ENCODE results near the gene RNFT2. TPM values are rescaled to one million over a fixed set of nuclear protein-coding genes. Genes with fewer than 3 reads are reported as not detected.
A peak's percentile ranks its signal among the peaks of the same experiment; 100 is the strongest.

Gene RNFT2
- total RNA-seq, 1 donor from 2014 or later, result 8.7 TPM

DNA sequence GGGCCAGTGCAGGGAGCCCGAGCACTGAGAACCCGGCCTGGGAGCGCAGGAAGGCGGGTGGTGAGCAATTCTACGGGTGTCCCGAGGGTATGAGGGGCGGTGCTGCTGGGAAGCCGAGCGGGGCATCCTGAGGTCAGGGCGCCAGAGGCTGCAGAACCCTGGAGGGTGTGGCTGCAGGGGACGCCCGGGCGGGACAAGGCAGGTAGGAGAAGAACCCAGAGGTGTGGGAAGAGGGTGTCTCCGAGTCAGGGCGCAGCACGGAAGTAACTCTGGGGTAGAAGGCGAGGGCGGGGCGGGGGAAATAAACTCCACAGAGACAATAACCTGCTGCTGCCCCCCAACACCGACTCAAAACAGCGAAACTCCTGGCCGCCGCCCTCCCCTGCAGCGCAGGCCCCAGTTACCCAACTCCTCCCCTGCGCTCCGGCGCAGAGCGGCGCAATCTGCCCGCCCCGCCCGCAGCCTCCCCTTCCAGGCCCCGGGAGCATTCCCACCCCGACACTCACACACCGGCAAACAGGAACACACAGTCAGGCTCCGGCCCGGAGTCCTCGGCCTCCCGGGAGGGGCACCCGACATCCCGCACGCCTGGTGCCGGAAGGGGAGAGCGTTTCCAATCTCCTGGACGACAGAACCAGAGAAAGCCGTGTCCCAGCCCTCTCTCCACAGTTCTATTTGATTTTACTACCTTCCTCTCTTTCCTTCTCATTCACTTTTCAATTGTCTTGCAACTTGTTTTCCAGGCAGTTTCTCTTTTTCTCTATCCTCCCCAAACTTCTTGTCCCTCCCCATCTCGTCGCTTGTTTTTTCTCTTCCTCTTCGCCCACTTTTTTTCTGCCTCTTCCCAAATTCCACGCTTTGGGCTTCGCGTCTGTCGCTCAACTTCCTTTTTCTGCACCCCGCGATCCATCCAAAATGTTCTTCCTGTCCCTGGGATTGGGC, 140.7 kb downstream of the RNFT2 start:
- ChIA-PET CTCF (interaction anchor here (1.0 to 1.4 kb wide), 2 partner anchors 17 to 170 kb away, joined by 4 read pairs; no protein-coding TSS in a partner anchor), POLR2A (interaction anchor here (0.6 to 3.9 kb wide), 4 partner anchors 12 to 607 kb away, joined by 3 to 18 read pairs (median 4); no protein-coding TSS in a partner anchor)
- peak; percentile 18 for DNase-seq
- Mint-ChIP-seq H3K4me1 (peaks cover 42% of the 10 kb centered on the region), H3K4me3 (peak overlapping the region; percentile 85), H3K27ac (peak overlapping the region; percentile 6), H3K27me3 (peaks cover 43% of the 10 kb centered on the region), H3K9me3 (peaks cover 7% of the 10 kb centered on the region), H3K36me3 (ENCODE audit: low read depth) (peaks cover 7% of the 10 kb centered on the region)
- TF ChIP-seq, protein P1, sequence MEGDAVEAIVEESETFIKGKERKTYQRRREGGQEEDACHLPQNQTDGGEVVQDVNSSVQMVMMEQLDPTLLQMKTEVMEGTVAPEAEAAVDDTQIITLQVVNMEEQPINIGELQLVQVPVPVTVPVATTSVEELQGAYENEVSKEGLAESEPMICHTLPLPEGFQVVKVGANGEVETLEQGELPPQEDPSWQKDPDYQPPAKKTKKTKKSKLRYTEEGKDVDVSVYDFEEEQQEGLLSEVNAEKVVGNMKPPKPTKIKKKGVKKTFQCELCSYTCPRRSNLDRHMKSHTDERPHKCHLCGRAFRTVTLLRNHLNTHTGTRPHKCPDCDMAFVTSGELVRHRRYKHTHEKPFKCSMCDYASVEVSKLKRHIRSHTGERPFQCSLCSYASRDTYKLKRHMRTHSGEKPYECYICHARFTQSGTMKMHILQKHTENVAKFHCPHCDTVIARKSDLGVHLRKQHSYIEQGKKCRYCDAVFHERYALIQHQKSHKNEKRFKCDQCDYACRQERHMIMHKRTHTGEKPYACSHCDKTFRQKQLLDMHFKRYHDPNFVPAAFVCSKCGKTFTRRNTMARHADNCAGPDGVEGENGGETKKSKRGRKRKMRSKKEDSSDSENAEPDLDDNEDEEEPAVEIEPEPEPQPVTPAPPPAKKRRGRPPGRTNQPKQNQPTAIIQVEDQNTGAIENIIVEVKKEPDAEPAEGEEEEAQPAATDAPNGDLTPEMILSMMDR (IDR thresholded peaks at IDR 0.05), result no peak
- no peak for ATAC-seq (ENCODE audit: low read depth)
- intact Hi-C loops (cut with micrococcal nuclease), result no loop called here

DNA sequence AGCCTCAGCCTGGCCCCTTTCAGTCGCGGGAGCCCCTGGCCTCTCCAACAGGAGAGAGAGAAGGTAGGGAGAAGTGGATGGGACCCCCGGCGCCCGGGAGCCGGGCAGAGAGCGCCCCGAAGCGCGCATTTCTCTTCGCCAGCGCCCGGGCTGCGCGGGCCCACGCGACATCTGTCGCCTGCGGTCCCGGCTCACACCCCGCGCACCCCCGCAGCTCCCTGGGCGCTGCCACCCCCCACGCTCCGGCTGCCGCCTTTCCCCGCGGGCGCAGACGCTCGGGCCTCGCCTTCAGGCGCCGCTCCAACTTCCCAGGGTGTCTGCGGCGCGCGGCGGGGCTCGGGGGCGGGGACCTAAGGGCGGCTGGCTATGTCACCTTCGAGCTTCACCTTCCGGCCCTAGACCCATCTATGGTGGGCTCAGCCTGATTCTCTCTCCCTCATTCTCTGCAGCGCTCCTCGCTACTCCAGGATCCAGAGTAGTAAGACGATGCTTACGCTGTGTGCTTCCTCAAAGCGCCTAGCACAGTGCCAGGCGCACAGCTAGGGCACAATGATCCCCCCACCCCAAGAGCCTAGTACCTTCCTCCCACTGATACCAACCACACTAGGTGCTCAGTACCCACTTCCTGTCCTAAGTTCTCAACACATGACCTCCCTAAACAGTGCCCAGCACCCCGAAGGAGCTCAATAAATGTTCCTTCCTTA, 141.5 kb downstream of the RNFT2 start:
- Mint-ChIP-seq H3K4me3 (peak overlapping the region; percentile 85), H3K4me1 (peaks cover 39% of the 10 kb centered on the region), H3K27me3 (peaks cover 37% of the 10 kb centered on the region), H3K9me3 (peaks cover 2% of the 10 kb centered on the region), H3K27ac (peak overlapping the region; percentile 77), H3K36me3 (ENCODE audit: low read depth) (peaks cover 2% of the 10 kb centered on the region)
- TF ChIP-seq, protein P1 (IDR thresholded peaks at IDR 0.05), result no peak
- DNase-seq, result peak; percentile 24
- POLR2A ChIA-PET, result interaction anchor here (0.6 to 3.9 kb wide), 5 partner anchors 16 to 77 kb away, joined by 3 to 18 read pairs (median 4); no protein-coding TSS in a partner anchor
- CTCF ChIA-PET, result interaction anchor here (1.0 to 1.4 kb wide), 3 partner anchors 11 to 171 kb away, joined by 3 to 4 read pairs (median 4); no protein-coding TSS in a partner anchor
- peak; percentile 22 for ATAC-seq (ENCODE audit: low read depth)
- intact Hi-C loops (cut with micrococcal nuclease), result loop anchor here (2.0 to 5.0 kb wide), 4 partner anchors 61 to 1138 kb away; partner anchors contain the start of gene RFC5

DNA sequence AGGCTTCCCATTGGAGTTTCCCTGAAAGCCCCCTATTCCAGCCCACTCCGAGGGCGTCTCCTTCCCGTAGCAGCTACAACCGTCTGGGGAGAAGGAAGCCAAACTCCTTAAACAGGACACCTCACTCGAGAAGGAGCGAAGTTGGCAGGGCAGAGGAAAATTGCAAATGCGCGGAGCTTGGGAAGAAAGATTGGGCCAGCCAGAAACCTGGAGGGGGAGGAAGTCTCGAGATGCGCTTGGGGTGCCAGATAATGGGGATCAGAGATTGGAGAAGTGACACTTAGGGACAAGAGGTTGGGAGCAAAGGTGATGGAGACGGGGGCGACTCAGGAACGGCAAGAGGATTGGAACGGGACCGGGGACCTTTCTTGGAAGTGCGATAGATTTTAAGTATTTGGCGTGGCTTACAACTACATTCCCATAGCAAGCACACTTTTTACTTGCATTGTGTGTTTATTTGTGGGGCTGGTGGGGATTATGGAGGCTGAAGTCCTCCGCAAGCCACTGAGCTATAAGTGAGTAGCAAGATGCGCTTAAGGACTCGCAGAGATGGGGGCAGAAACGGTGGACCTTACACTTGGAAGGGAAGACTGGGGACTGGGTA, 142.2 kb downstream of the RNFT2 start:
- ATAC-seq (ENCODE audit: low read depth), result no peak
- H3K27ac Mint-ChIP-seq, result peak overlapping the region; percentile 77
- TF ChIP-seq, protein P1 (IDR thresholded peaks at IDR 0.05), result no peak
- H3K4me1 Mint-ChIP-seq, result peaks cover 41% of the 10 kb centered on the region
- H3K9me3 Mint-ChIP-seq, result no peaks in the 10 kb centered on the region
- ChIA-PET CTCF (interaction anchor here (1.0 to 2.7 kb wide), 5 partner anchors 11 to 177 kb away, joined by 3 to 26 read pairs (median 4); no protein-coding TSS in a partner anchor), POLR2A (interaction anchor here (0.7 to 3.9 kb wide), 5 partner anchors 17 to 78 kb away, joined by 3 to 18 read pairs (median 4); no protein-coding TSS in a partner anchor)
- intact Hi-C loops (cut with micrococcal nuclease), result loop anchor here (2.0 to 5.0 kb wide), 4 partner anchors 62 to 1137 kb away; partner anchors contain the start of gene RFC5
- no peaks in the 10 kb centered on the region for H3K36me3 Mint-ChIP-seq (ENCODE audit: low read depth)
- peak; percentile 18 for DNase-seq
- H3K4me3 Mint-ChIP-seq, result peak overlapping the region; percentile 85
- peaks cover 35% of the 10 kb centered on the region for H3K27me3 Mint-ChIP-seq

DNA sequence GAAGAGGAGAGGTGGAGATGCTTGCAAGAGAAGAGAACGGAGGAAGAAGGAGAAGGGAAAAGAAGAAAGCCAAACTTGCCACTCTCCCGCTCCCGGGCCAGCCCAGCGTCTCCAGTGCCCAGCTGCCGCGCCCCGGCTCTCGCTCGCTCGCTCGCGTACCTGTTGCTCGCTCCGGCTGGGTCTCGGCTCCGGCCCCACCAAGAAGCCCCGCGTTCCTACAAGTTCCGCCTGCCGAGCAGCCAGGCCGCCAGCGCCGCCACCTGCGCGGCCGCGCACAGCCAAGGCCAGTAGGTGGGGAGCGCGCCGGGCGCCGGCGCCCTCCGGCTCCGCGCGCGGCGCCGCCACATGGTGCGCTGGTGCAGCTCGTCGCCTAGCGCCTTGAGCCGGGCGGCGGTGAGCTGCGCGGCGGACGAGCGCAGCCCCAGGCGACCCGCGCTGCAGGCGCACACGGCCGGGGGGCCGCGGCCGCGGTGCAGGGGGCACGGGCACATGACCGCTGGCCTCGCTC, 142.8 kb downstream of the RNFT2 start:
- intact Hi-C loops (cut with micrococcal nuclease), result loop anchor here (1.0 to 5.0 kb wide), 6 partner anchors 20 to 1136 kb away; partner anchors contain the start of genes RFC5, RNFT2 and SPRING1
- peak; percentile 53 for DNase-seq
- POLR2A ChIA-PET, result interaction anchor here (0.7 to 3.9 kb wide), 3 partner anchors 19 to 62 kb away, joined by 3 to 18 read pairs (median 4); no protein-coding TSS in a partner anchor
- H3K36me3 Mint-ChIP-seq (ENCODE audit: low read depth), result no peaks in the 10 kb centered on the region
- peaks cover 45% of the 10 kb centered on the region for H3K4me1 Mint-ChIP-seq
- CTCF ChIA-PET, result interaction anchor here (0.8 to 2.7 kb wide), 5 partner anchors 22 to 177 kb away, joined by 3 to 26 read pairs (median 5); no protein-coding TSS in a partner anchor
- TF ChIP-seq, protein P1 (IDR thresholded peaks at IDR 0.05), result no peak
- peak overlapping the region; percentile 85 for H3K4me3 Mint-ChIP-seq
- peak overlapping the region; percentile 77 for H3K27ac Mint-ChIP-seq
- no peaks in the 10 kb centered on the region for H3K9me3 Mint-ChIP-seq
- H3K27me3 Mint-ChIP-seq, result peaks cover 35% of the 10 kb centered on the region
- ATAC-seq (ENCODE audit: low read depth), result peak; percentile 80
